ENCODE data around the gene FBXW4.

DNA sequence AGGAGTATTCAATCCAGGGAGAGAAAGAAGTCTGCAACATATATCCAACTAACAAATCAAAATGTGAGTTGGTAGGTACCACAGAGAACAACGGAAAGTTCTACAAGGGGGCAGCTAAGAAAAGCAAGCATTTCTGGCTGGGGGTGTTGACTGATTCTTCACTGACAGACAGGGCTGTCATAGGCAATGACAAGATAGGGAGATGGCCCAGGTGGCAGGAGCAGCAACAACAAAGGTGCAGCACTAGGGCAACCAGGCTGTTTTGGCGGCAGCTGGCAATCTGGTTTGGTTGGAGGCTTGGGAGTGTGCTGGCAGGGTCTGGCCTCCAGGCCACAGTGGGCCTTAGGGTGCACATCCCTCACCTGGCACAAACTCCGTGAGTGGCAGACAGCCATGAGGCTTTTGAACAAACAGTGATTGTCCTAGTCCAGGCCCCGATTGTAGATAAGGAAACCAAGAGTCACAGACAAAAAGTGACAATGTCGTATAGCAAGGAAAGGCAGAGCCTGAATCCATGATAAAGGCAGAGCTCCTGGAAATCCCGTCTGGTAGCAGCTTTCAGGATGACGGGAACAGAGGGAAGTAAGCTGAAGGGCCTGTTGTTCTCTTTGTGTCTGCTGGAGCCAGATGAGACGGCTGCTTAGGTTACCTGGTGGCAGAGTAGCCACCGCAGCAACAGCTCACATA is 78.4 kb downstream of the FBXW4 start:
- TF ChIP-seq EP300 (IDR thresholded peaks at IDR 0.05) (no peak), CTCF (IDR thresholded peaks at IDR 0.05) (no peak), POLR2A (IDR thresholded peaks at IDR 0.05) (no peak), POLR2AphosphoS5 (IDR thresholded peaks at IDR 0.05) (no peak)

Data from suprapubic skin (tissue), 4 donors.